HEK293 (cell line): ENCODE data around the gene KCNQ4.

ENCODE experiments used
- CTCF ChIA-PET: fragments of 350-600 bp; formaldehyde crosslinking; extraction: SDS; loops from one replicate; lab custom pipeline; 2021; ENCODE audit warnings: antibody characterized with exemption; lab: Yijun Ruan, JAX
- POLR2A ChIA-PET: fragments of 300-600 bp; formaldehyde crosslinking; extraction: SDS; loops from one replicate; lab custom pipeline; 2020; ENCODE audit warnings: antibody characterized with exemption, inconsistent platforms; lab: Yijun Ruan, JAX
- H3K27ac ChIP-seq: fragments of 200-500 bp; sonication (Bioruptor generic); 2 replicates; pipeline ENCODE4 v1.5.1; 2014; ENCODE audit warnings: low read depth, low read length, control low read depth, inconsistent platforms; ENCODE audit errors: extremely low read depth
- H3K36me3 ChIP-seq, 2 experiments: fragments of 200-500 bp in 1 of 2; sonication (Bioruptor generic) in 1 of 2; 1 replicate in 1 of 2; 2 replicates in 1 of 2; pipeline ENCODE4 v1.5.1; 2014 to 2017; ENCODE audit warnings: inconsistent platforms in 2 of 2, low read length in 2 of 2; ENCODE audit not compliant: control insufficient read depth in 2 of 2, insufficient read depth in 1 of 2
- H3K4me1 ChIP-seq: fragments of 200-500 bp; sonication (Bioruptor generic); 2 replicates; pipeline ENCODE4 v1.5.1; 2014; ENCODE audit warnings: mild to moderate bottlenecking, low read length, inconsistent platforms; ENCODE audit not compliant: control insufficient read depth, insufficient read depth
- H3K4me3 ChIP-seq: 2 replicates; pipeline ENCODE4 v1.5.1; 2011; ENCODE audit warnings: low read depth, mild to moderate bottlenecking, control low read depth, low read length, moderate library complexity
- H3K9me3 ChIP-seq: fragments of 200-500 bp; sonication (Bioruptor generic); 2 replicates; pipeline ENCODE4 v1.5.1; 2014; ENCODE audit warnings: low read depth, low read length, inconsistent platforms; ENCODE audit not compliant: control insufficient read depth, insufficient read depth
- GFI1B ChIP-seq: fragments of 450-650 bp; formaldehyde crosslinking; IDR thresholded peaks from 2 replicates; pipeline ENCODE4 v1.5.1; 2016; ENCODE audit warnings: missing biosample characterization, missing genetic modification characterization
- GLIS2 ChIP-seq: fragments of 450-650 bp; formaldehyde crosslinking; IDR thresholded peaks from 2 replicates; pipeline ENCODE4 v1.5.1; 2016; ENCODE audit warnings: missing biosample characterization, missing genetic modification characterization
- MZF1 ChIP-seq: fragments of 450-650 bp; formaldehyde crosslinking; IDR thresholded peaks from 2 replicates; pipeline ENCODE4 v1.5.1; 2017; ENCODE audit warnings: missing biosample characterization, missing genetic modification characterization, borderline replicate concordance
- PRDM1 ChIP-seq: fragments of 450-650 bp; formaldehyde crosslinking; IDR thresholded peaks from 2 replicates; pipeline ENCODE4; 2016; ENCODE audit warnings: missing biosample characterization, missing genetic modification characterization
- SP2 ChIP-seq: fragments of 450-650 bp; formaldehyde crosslinking; IDR thresholded peaks from 2 replicates; pipeline ENCODE4 v1.5.1; 2016; ENCODE audit warnings: missing biosample characterization, missing genetic modification characterization
- TCF7L2 ChIP-seq: IDR thresholded peaks from 2 replicates; pipeline ENCODE4 v1.6.1; 2011; ENCODE audit warnings: low read depth, mild to moderate bottlenecking, inconsistent platforms, low read length, moderate library complexity, borderline replicate concordance
- ZBTB17 ChIP-seq: fragments of 450-650 bp; formaldehyde crosslinking; IDR thresholded peaks from 2 replicates; pipeline ENCODE4 v1.5.1; 2016; ENCODE audit warnings: missing biosample characterization, missing genetic modification characterization
- ZEB2 ChIP-seq: fragments of 450-650 bp; formaldehyde crosslinking; IDR thresholded peaks from 2 replicates; pipeline ENCODE4 v1.5.1; 2016; ENCODE audit warnings: missing biosample characterization, missing genetic modification characterization
- ZFP3 ChIP-seq: fragments of 450-650 bp; formaldehyde crosslinking; IDR thresholded peaks from 2 replicates; pipeline ENCODE4 v1.5.1; 2016; ENCODE audit warnings: low read depth, missing biosample characterization, missing genetic modification characterization
- ZNF121 ChIP-seq: fragments of 450-650 bp; formaldehyde crosslinking; IDR thresholded peaks from 2 replicates; pipeline ENCODE4 v1.5.1; 2016; ENCODE audit warnings: missing biosample characterization, missing genetic modification characterization
- ZNF146 ChIP-seq: fragments of 450-650 bp; formaldehyde crosslinking; IDR thresholded peaks from 2 replicates; pipeline ENCODE4 v1.5.1; 2016; ENCODE audit warnings: missing biosample characterization, missing genetic modification characterization
- ZNF19 ChIP-seq: fragments of 450-650 bp; formaldehyde crosslinking; IDR thresholded peaks from 2 replicates; pipeline ENCODE4; 2016; ENCODE audit warnings: missing biosample characterization, missing genetic modification characterization, low read depth
- ZNF223 ChIP-seq: fragments of 450-650 bp; formaldehyde crosslinking; IDR thresholded peaks from 2 replicates; pipeline ENCODE4 v1.5.1; 2016; ENCODE audit warnings: missing biosample characterization, missing genetic modification characterization
- ZNF26 ChIP-seq: fragments of 450-650 bp; formaldehyde crosslinking; IDR thresholded peaks from 2 replicates; pipeline ENCODE4 v1.5.1; 2016; ENCODE audit warnings: missing biosample characterization, missing genetic modification characterization
- ZNF311 ChIP-seq: fragments of 450-650 bp; formaldehyde crosslinking; IDR thresholded peaks from 2 replicates; pipeline ENCODE4 v1.5.1; 2017; ENCODE audit warnings: missing biosample characterization, missing genetic modification characterization, borderline replicate concordance
- ZNF423 ChIP-seq: fragments of 450-650 bp; formaldehyde crosslinking; IDR thresholded peaks from 2 replicates; pipeline ENCODE4 v1.5.1; 2016; ENCODE audit warnings: missing biosample characterization, missing genetic modification characterization
- ZNF514 ChIP-seq: fragments of 450-650 bp; formaldehyde crosslinking; IDR thresholded peaks from 2 replicates; pipeline ENCODE4 v1.5.1; 2016; ENCODE audit warnings: missing biosample characterization, missing genetic modification characterization
- ZNF549 ChIP-seq: fragments of 450-650 bp; IDR thresholded peaks from 2 replicates; pipeline ENCODE4 v1.5.1; 2018; ENCODE audit warnings: missing biosample characterization, missing genetic modification characterization, mild to moderate bottlenecking, inconsistent platforms, moderate library complexity
- ZNF610 ChIP-seq: fragments of 450-650 bp; formaldehyde crosslinking; IDR thresholded peaks from 2 replicates; pipeline ENCODE4 v1.5.1; 2016; ENCODE audit warnings: missing biosample characterization, missing genetic modification characterization, borderline replicate concordance
- ZNF654 ChIP-seq: fragments of 450-650 bp; formaldehyde crosslinking; IDR thresholded peaks from 2 replicates; pipeline ENCODE4 v1.5.1; 2016; ENCODE audit warnings: low read depth, missing biosample characterization, missing genetic modification characterization
- ZXDB ChIP-seq: fragments of 450-650 bp; formaldehyde crosslinking; IDR thresholded peaks from 2 replicates; pipeline ENCODE4 v1.5.1; 2016; ENCODE audit warnings: missing biosample characterization, missing genetic modification characterization
- TF ChIP-seq, protein P1 (sequence below): sonication (generic); formaldehyde crosslinking; IDR thresholded peaks from 2 replicates; pipeline ENCODE4 v1.8.1; 2022; ENCODE audit warnings: mild to moderate bottlenecking, moderate library complexity, missing genetic modification reagents
- TF ChIP-seq, protein P2 (sequence below): fragments of 450-650 bp; formaldehyde crosslinking; IDR thresholded peaks from 2 replicates; pipeline ENCODE4 v1.5.1; 2016; ENCODE audit warnings: missing biosample characterization, missing genetic modification characterization
- TF ChIP-seq, protein P3 (sequence below): fragments of 450-650 bp; formaldehyde crosslinking; conservative IDR thresholded peaks from 2 replicates; pipeline ENCODE4 v1.5.1; 2016; ENCODE audit warnings: low read depth, missing biosample characterization, missing genetic modification characterization
- TF ChIP-seq, protein P4 (sequence below): fragments of 450-650 bp; formaldehyde crosslinking; IDR thresholded peaks from 2 replicates; pipeline ENCODE4; 2016; ENCODE audit warnings: missing biosample characterization, missing genetic modification characterization

KCNQ4 gene

DNA sequence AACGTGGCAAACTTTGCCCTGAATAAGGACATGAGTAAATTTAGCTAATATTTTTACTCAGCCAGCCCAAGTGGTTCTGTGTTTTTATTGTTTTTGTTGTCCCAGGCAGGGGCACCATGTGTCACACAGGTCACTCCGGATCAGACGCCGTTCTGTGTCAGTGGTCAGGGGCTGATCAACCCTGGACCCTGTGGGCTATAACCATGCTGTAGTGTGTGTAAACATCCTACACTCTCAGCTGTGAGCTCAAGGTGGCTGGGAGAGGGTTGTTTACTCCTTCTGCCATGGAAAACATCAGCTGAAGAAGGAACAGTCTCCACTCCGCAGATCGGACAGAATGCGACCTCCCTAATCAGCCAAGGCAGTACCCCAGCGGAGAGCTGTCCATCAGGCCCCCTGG, 26.5 kb upstream of the KCNQ4 start:
- no peaks in the 10 kb centered on the region for H3K9me3 ChIP-seq
- POLR2A ChIA-PET: no interaction called here

DNA sequence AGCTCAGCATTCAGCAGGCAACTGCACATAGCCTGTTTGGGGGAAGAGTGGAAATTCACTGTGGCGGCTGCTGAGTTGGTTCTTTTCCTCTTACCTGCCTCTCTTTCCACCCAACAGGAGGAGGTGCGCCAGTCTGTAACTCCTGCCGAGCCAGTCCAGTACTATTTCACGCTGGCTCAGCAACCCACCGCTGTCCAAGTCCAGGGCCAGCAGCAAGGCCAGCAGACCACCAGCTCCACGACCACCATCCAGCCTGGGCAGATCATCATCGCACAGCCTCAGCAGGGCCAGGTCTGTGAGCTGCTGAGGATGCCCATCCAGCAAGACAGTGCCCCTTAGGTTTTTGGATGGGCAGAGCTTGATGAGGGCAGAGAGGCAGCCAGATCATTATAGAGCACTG, 25.6 kb upstream of the KCNQ4 start:
- H3K27ac ChIP-seq: no peak overlapping the region
- H3K4me1 ChIP-seq: no peaks in the 10 kb centered on the region
- no peak overlapping the region for H3K4me3 ChIP-seq
- TF ChIP-seq ZEB2 (tag by site-specific recombination): no peak
- TF ChIP-seq, protein P1, sequence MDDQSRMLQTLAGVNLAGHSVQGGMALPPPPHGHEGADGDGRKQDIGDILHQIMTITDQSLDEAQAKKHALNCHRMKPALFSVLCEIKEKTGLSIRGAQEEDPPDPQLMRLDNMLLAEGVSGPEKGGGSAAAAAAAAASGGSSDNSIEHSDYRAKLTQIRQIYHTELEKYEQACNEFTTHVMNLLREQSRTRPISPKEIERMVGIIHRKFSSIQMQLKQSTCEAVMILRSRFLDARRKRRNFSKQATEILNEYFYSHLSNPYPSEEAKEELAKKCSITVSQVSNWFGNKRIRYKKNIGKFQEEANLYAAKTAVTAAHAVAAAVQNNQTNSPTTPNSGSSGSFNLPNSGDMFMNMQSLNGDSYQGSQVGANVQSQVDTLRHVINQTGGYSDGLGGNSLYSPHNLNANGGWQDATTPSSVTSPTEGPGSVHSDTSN (CRISPR knock-in tag): no peak
- TF ChIP-seq TCF7L2: no peak
- TF ChIP-seq SP2 (tag by site-specific recombination): no peak
- no peak for TF ChIP-seq ZNF26 (tag by site-specific recombination)
- no peak for TF ChIP-seq ZNF146
- TF ChIP-seq ZNF223 (tag by site-specific recombination): no peak
- no peak for TF ChIP-seq GLIS2
- TF ChIP-seq ZNF311 (tag by site-specific recombination): no peak
- no peak for TF ChIP-seq ZFP3
- TF ChIP-seq ZNF19 (tag by site-specific recombination): no peak
- TF ChIP-seq PRDM1 (tag by site-specific recombination): no peak
- TF ChIP-seq, protein P2, sequence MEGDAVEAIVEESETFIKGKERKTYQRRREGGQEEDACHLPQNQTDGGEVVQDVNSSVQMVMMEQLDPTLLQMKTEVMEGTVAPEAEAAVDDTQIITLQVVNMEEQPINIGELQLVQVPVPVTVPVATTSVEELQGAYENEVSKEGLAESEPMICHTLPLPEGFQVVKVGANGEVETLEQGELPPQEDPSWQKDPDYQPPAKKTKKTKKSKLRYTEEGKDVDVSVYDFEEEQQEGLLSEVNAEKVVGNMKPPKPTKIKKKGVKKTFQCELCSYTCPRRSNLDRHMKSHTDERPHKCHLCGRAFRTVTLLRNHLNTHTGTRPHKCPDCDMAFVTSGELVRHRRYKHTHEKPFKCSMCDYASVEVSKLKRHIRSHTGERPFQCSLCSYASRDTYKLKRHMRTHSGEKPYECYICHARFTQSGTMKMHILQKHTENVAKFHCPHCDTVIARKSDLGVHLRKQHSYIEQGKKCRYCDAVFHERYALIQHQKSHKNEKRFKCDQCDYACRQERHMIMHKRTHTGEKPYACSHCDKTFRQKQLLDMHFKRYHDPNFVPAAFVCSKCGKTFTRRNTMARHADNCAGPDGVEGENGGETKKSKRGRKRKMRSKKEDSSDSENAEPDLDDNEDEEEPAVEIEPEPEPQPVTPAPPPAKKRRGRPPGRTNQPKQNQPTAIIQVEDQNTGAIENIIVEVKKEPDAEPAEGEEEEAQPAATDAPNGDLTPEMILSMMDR (tag by site-specific recombination): no peak
- no peak for TF ChIP-seq ZNF654 (tag by site-specific recombination)
- no peak for TF ChIP-seq GFI1B (tag by site-specific recombination)
- no peak for TF ChIP-seq MZF1 (tag by site-specific recombination)
- no peak for TF ChIP-seq ZNF423
- no peak for TF ChIP-seq ZXDB (tag by site-specific recombination)
- peaks cover 18 to 99% of the 10 kb centered on the region in 2 experiments for H3K36me3 ChIP-seq
- POLR2A ChIA-PET: no interaction called here
- H3K9me3 ChIP-seq: no peaks in the 10 kb centered on the region
- CTCF ChIA-PET: interaction anchor here (1.0 to 1.9 kb wide), 2 partner anchors 16 to 195 kb away, joined by 3 to 7 read pairs; no protein-coding TSS in a partner anchor

More for the DNA sequence above, 26.5 kb upstream of the KCNQ4 start:
- H3K4me3 ChIP-seq: no peak overlapping the region
- CTCF ChIA-PET: interaction anchor here (1.0 to 3.5 kb wide), 2 partner anchors 17 to 196 kb away, joined by 3 to 16 read pairs; no protein-coding TSS in a partner anchor
- no peak overlapping the region for H3K27ac ChIP-seq
- TF ChIP-seq ZBTB17 (tag by site-specific recombination): no peak
- no peak for TF ChIP-seq ZNF121 (tag by site-specific recombination)
- TF ChIP-seq, protein P3, sequence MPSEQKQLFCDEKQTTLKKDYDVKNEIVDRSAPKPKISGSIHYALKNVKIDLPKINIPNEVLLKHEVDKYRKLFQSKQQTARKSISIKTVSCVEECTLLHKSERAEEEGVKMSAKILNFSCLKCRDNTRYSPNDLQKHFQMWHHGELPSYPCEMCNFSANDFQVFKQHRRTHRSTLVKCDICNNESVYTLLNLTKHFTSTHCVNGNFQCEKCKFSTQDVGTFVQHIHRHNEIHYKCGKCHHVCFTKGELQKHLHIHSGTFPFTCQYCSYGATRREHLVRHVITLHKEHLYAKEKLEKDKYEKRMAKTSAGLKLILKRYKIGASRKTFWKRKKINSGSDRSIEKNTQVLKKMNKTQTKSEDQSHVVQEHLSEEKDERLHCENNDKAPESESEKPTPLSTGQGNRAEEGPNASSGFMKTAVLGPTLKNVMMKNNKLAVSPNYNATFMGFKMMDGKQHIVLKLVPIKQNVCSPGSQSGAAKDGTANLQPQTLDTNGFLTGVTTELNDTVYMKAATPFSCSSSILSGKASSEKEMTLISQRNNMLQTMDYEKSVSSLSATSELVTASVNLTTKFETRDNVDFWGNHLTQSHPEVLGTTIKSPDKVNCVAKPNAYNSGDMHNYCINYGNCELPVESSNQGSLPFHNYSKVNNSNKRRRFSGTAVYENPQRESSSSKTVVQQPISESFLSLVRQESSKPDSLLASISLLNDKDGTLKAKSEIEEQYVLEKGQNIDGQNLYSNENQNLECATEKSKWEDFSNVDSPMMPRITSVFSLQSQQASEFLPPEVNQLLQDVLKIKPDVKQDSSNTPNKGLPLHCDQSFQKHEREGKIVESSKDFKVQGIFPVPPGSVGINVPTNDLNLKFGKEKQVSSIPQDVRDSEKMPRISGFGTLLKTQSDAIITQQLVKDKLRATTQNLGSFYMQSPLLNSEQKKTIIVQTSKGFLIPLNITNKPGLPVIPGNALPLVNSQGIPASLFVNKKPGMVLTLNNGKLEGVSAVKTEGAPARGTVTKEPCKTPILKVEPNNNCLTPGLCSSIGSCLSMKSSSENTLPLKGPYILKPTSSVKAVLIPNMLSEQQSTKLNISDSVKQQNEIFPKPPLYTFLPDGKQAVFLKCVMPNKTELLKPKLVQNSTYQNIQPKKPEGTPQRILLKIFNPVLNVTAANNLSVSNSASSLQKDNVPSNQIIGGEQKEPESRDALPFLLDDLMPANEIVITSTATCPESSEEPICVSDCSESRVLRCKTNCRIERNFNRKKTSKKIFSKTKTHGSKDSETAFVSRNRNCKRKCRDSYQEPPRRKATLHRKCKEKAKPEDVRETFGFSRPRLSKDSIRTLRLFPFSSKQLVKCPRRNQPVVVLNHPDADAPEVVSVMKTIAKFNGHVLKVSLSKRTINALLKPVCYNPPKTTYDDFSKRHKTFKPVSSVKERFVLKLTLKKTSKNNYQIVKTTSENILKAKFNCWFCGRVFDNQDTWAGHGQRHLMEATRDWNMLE: no peak
- no peak for TF ChIP-seq ZNF610 (tag by site-specific recombination)
- no peak for TF ChIP-seq ZNF514 (tag by site-specific recombination)
- no peak for TF ChIP-seq ZNF549 (tag by site-specific recombination)
- TF ChIP-seq, protein P4, sequence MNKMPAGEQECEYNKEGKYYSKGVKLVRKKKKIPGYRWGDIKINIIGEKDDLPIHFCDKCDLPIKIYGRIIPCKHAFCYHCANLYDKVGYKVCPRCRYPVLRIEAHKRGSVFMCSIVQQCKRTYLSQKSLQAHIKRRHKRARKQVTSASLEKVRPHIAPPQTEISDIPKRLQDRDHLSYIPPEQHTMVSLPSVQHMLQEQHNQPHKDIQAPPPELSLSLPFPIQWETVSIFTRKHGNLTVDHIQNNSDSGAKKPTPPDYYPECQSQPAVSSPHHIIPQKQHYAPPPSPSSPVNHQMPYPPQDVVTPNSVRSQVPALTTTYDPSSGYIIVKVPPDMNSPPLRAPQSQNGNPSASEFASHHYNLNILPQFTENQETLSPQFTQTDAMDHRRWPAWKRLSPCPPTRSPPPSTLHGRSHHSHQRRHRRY (tag by site-specific recombination): no peak
- TF ChIP-seq, all 188 proteins: peak for 0
- peaks cover 18 to 98% of the 10 kb centered on the region in 2 experiments for H3K36me3 ChIP-seq
- H3K4me1 ChIP-seq: no peaks in the 10 kb centered on the region
